Testis (tissue), 2 donors: ENCODE data around the gene ELMO1.

Experiments used
- CTCF ChIP-seq, 3 experiments: fragments of 450-650 bp in 2 of 3; fragments of 200-600 bp in 1 of 3; sonication (generic) in 1 of 3; IDR thresholded peaks; one replicate each; pipeline ENCODE4 v1.5.1; 2016 to 2019; ENCODE audit warnings: antibody characterized with exemption in 3 of 3, mild to moderate bottlenecking in 2 of 3, moderate library complexity in 1 of 3
- POLR2A ChIP-seq: fragments of 450-650 bp; IDR thresholded peaks from one replicate; pipeline ENCODE4 v1.6.1; 2017; ENCODE audit warnings: antibody characterized with exemption, mild to moderate bottlenecking, moderate library complexity

- TF ChIP-seq POLR2A (no peak), CTCF (IDR thresholded peaks at IDR 0.05) (no peak)
These were observed 402.1 kb downstream of the ELMO1 start for GRCh38 chr7:37046531-37047079.
